LHCN-M2 (cell line): ENCODE results near the gene CLCN5. TPM values are rescaled to one million over a fixed set of nuclear protein-coding genes. Genes with fewer than 3 reads are reported as not detected.

Source experiments
- total RNA-seq: library from RNA; depleted of rRNA; stranded (reverse); fragments of >200 nt; gene quantifications from 2 replicates; pipeline ENCODE4 v1.2.3, GENCODE V29; 2014; rRNA removed

CLCN5 gene
- total RNA-seq, 1 experiment from 2014 or later: 7.8 TPM

Other genes with a start within 250 kb of the CLCN5 start
- gene PAGE1, start 226.6 kb upstream of the CLCN5 start, total RNA-seq: not detected in 2 replicates
- gene PAGE4, start 93.3 kb upstream of the CLCN5 start, total RNA-seq: not detected in 2 replicates
- 1.6 and 2.1 TPM in 2 replicates for gene USP27X, start 43.1 kb upstream of the CLCN5 start, total RNA-seq